ENCODE measurements around the gene EXD3. TPM values are rescaled to one million over a fixed set of nuclear protein-coding genes. Genes with fewer than 3 reads are reported as not detected.

EXD3 gene
- total and polyA plus RNA-seq, 2 of the 13 experiments (the other 11 are each of a cell fraction or from before 2014, with no cell fraction given): 2.7 to 4.8 TPM

GRCh38 chr9:137366891-137367381 is 56.0 kb downstream of the EXD3 start (continued):
- no peak for TF ChIP-seq ZNF609 (CRISPR knock-in tag; IDR thresholded peaks at IDR 0.05; ENCODE audit: borderline replicate concordance)
- no peak for TF ChIP-seq ZMAT5 (CRISPR knock-in tag; IDR thresholded peaks at IDR 0.05; ENCODE audit: borderline replicate concordance, low read depth)
- no peak for TF ChIP-seq PHF8 (CRISPR knock-in tag; IDR thresholded peaks at IDR 0.05)
- no peak for TF ChIP-seq HCFC1 (IDR thresholded peaks at IDR 0.05; ENCODE audit: low read depth, low read length)
- TF ChIP-seq ETV6 (CRISPR knock-in tag; conservative IDR thresholded peaks at IDR 0.05): no peak
- no peak for TF ChIP-seq ZNF33A (CRISPR knock-in tag; IDR thresholded peaks at IDR 0.05; ENCODE audit: borderline replicate concordance)
- no peak for TF ChIP-seq RXRA (CRISPR knock-in tag; IDR thresholded peaks at IDR 0.05)
- no peak for TF ChIP-seq ZNF670 (CRISPR knock-in tag; IDR thresholded peaks at IDR 0.05; ENCODE audit: borderline replicate concordance)
- TF ChIP-seq GMEB1 (CRISPR knock-in tag; IDR thresholded peaks at IDR 0.05; ENCODE audit: borderline replicate concordance): no peak
- TF ChIP-seq EHMT2 (IDR thresholded peaks at IDR 0.05; ENCODE audit: borderline replicate concordance, low read depth, low read length): no peak
- TF ChIP-seq HIVEP1 (CRISPR knock-in tag; IDR thresholded peaks at IDR 0.05): no peak
- no peak for TF ChIP-seq TBP (CRISPR knock-in tag; IDR thresholded peaks at IDR 0.05)
